Astrocyte (in vitro differentiated cells and primary cell): ENCODE measurements around the gene ANKDD1A. TPM values are rescaled to one million over a fixed set of nuclear protein-coding genes. Genes with fewer than 3 reads are reported as not detected.

Experiments
- DNase-seq: peaks from one replicate; pipeline ENCODE4 v3.0.0-alpha.2; 2010; ENCODE audit warnings: low read depth
- FAIRE-seq: peaks from 2 replicates; lab custom pipeline; 2011; peaks lifted over from hg19 to GRCh38; lab: Jason Lieb, UNC
- H2AFZ ChIP-seq: 2 replicates; pipeline ENCODE4 v1.6.0; 2012; ENCODE audit warnings: low read depth, low read length, inconsistent platforms
- H3K27ac ChIP-seq: 2 replicates; pipeline ENCODE4 v1.5.1; 2011; ENCODE audit warnings: low read depth, low read length, inconsistent platforms
- H3K27me3 ChIP-seq: 2 replicates; pipeline ENCODE4 v1.6.0; 2011; ENCODE audit warnings: low read length, inconsistent platforms; ENCODE audit not compliant: insufficient read depth
- H3K36me3 ChIP-seq: 2 replicates; pipeline ENCODE4 v1.5.1; 2011; ENCODE audit warnings: low read length, inconsistent platforms; ENCODE audit not compliant: insufficient read depth
- H3K4me1 ChIP-seq: 2 replicates; pipeline ENCODE4 v1.5.1; 2011; ENCODE audit warnings: low read length, inconsistent platforms; ENCODE audit not compliant: insufficient read depth
- H3K4me2 ChIP-seq: 2 replicates; pipeline ENCODE4 v1.6.0; 2012; ENCODE audit warnings: low read length, inconsistent platforms
- H3K4me3 ChIP-seq: 2 replicates; pipeline ENCODE4 v1.5.1; 2011; ENCODE audit warnings: low read depth, mild to moderate bottlenecking, low read length, inconsistent platforms; ENCODE audit not compliant: insufficient read depth
- H3K79me2 ChIP-seq: 2 replicates; pipeline ENCODE4 v1.6.0; 2012; ENCODE audit warnings: mild to moderate bottlenecking, low read length, inconsistent platforms; ENCODE audit not compliant: insufficient read depth
- H3K9ac ChIP-seq: 2 replicates; pipeline ENCODE4 v1.6.0; 2012; ENCODE audit warnings: mild to moderate bottlenecking, low read length, inconsistent platforms
- H3K9me3 ChIP-seq: 2 replicates; pipeline ENCODE4 v1.5.1; 2012; ENCODE audit warnings: low read depth, mild to moderate bottlenecking, low read length, inconsistent platforms; ENCODE audit not compliant: insufficient read depth
- H4K20me1 ChIP-seq: 2 replicates; pipeline ENCODE4 v1.6.0; 2012; ENCODE audit warnings: low read length, inconsistent platforms; ENCODE audit not compliant: insufficient read depth
- H3K27ac Mint-ChIP-seq: one replicate; pipeline ENCODE4 v1.8.0; 2021; ENCODE audit warnings: mild to moderate bottlenecking, mixed read lengths; ENCODE audit not compliant: unreplicated experiment
- H3K27me3 Mint-ChIP-seq: one replicate; pipeline ENCODE4 v1.8.0; 2021; ENCODE audit warnings: low read depth, mixed read lengths; ENCODE audit not compliant: unreplicated experiment
- H3K36me3 Mint-ChIP-seq: one replicate; pipeline ENCODE4 v1.8.0; 2021; ENCODE audit warnings: low read depth, mixed read lengths; ENCODE audit not compliant: unreplicated experiment
- H3K4me1 Mint-ChIP-seq: one replicate; pipeline ENCODE4 v1.8.0; 2021; ENCODE audit warnings: low read depth, mixed read lengths; ENCODE audit not compliant: unreplicated experiment
- H3K4me3 Mint-ChIP-seq: one replicate; pipeline ENCODE4 v1.8.0; 2021; ENCODE audit warnings: mild to moderate bottlenecking, moderate library complexity, mixed read lengths; ENCODE audit not compliant: unreplicated experiment
- H3K9me3 Mint-ChIP-seq: one replicate; pipeline ENCODE4 v1.8.0; 2021; ENCODE audit warnings: mild to moderate bottlenecking, mixed read lengths; ENCODE audit not compliant: unreplicated experiment
- EZH2 ChIP-seq: IDR thresholded peaks from 2 replicates; pipeline ENCODE4 v1.6.1; 2012; ENCODE audit warnings: mild to moderate bottlenecking, low read length, inconsistent platforms; ENCODE audit not compliant: insufficient read depth
- total RNA-seq: library from RNA; stranded (reverse); gene quantifications from 2 replicates; pipeline ENCODE4 v1.2.1, GENCODE V29; 2021
- TF ChIP-seq, protein P1 (sequence below): IDR thresholded peaks from 2 replicates; pipeline ENCODE4 v1.5.1; 2011; ENCODE audit warnings: low read depth, mild to moderate bottlenecking, inconsistent platforms, low read length, moderate library complexity; ENCODE audit not compliant: insufficient read depth

Gene ANKDD1A
- total RNA-seq, 1 donor from 2014 or later, result 1.6 TPM

DNA sequence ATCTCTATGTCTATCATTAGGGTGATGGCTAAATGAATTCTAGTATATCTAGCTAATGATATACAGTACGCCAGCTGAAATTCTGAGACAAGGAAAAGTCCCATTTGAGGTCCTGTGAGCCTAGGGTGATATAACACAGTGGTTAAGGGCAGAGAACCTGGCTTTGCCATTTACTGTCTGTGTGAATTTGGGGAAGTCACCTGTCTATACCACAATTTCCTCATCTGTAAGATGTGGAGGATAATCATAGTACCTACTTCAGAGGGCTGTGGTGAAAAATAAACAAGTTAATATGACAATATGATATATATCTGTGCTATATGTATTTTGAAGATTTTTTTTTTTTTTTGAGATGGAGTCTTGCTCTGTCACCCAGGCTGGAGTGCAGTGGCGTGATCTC is 9.8 kb upstream of the ANKDD1A start:
- no peak overlapping the region for H3K4me3 ChIP-seq
- no peaks in the 10 kb centered on the region for H3K79me2 ChIP-seq
- H3K9me3 ChIP-seq, result peaks cover 6% of the 10 kb centered on the region
- Mint-ChIP-seq H3K4me3 (no peak overlapping the region), H3K27ac (no peak overlapping the region), H3K9me3 (peaks cover 4% of the 10 kb centered on the region), H3K27me3 (no peaks in the 10 kb centered on the region), H3K36me3 (no peaks in the 10 kb centered on the region), H3K4me1 (peaks cover 10% of the 10 kb centered on the region)
- DNase-seq, result no peak
- H3K4me1 ChIP-seq, result peaks cover 14% of the 10 kb centered on the region
- H3K36me3 ChIP-seq, result no peaks in the 10 kb centered on the region
- no peak for FAIRE-seq
- TF ChIP-seq EZH2, result no peak
- TF ChIP-seq, protein P1, sequence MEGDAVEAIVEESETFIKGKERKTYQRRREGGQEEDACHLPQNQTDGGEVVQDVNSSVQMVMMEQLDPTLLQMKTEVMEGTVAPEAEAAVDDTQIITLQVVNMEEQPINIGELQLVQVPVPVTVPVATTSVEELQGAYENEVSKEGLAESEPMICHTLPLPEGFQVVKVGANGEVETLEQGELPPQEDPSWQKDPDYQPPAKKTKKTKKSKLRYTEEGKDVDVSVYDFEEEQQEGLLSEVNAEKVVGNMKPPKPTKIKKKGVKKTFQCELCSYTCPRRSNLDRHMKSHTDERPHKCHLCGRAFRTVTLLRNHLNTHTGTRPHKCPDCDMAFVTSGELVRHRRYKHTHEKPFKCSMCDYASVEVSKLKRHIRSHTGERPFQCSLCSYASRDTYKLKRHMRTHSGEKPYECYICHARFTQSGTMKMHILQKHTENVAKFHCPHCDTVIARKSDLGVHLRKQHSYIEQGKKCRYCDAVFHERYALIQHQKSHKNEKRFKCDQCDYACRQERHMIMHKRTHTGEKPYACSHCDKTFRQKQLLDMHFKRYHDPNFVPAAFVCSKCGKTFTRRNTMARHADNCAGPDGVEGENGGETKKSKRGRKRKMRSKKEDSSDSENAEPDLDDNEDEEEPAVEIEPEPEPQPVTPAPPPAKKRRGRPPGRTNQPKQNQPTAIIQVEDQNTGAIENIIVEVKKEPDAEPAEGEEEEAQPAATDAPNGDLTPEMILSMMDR, result no peak
- no peak overlapping the region for H3K27ac ChIP-seq
- no peak overlapping the region for H3K4me2 ChIP-seq
- H3K27me3 ChIP-seq, result no peaks in the 10 kb centered on the region
- H3K9ac ChIP-seq, result no peak overlapping the region
- H2AFZ ChIP-seq, result no peak overlapping the region
- H4K20me1 ChIP-seq, result no peaks in the 10 kb centered on the region

DNA sequence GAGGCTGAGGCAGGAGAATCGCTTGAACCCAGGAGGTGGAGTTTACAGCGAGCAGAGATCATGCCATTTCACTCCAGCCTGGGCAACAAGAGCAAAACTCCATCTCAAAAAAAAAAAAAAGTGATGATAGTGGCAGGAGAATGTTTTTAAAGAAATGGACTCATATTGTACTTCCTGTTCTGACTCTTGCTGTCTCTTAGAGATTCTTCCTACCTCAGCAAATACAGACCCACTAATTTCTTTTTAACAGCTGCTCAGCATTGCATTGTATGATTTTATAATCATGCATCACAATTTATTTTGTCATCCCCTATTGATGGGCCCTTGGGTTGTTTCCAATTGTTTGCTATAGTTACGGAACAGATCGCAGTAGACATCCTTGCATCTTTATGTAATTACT is 8.8 kb upstream of the ANKDD1A start:
- Histone ChIP-seq H3K4me1 (peaks cover 5% of the 10 kb centered on the region), H4K20me1 (no peaks in the 10 kb centered on the region), H2AFZ (no peak overlapping the region), H3K79me2 (no peaks in the 10 kb centered on the region), H3K9ac (no peak overlapping the region), H3K36me3 (no peaks in the 10 kb centered on the region), H3K4me2 (no peak overlapping the region), H3K4me3 (no peak overlapping the region), H3K27ac (no peak overlapping the region), H3K27me3 (no peaks in the 10 kb centered on the region), H3K9me3 (peaks cover 6% of the 10 kb centered on the region)
- H3K27ac Mint-ChIP-seq, result no peak overlapping the region
- FAIRE-seq, result no peak
- no peaks in the 10 kb centered on the region for H3K27me3 Mint-ChIP-seq
- H3K4me3 Mint-ChIP-seq, result no peak overlapping the region
- H3K9me3 Mint-ChIP-seq, result peaks cover 4% of the 10 kb centered on the region
- H3K36me3 Mint-ChIP-seq, result no peaks in the 10 kb centered on the region
- TF ChIP-seq EZH2, result no peak
- TF ChIP-seq, protein P1, result no peak
- DNase-seq, result no peak
- H3K4me1 Mint-ChIP-seq, result peaks cover 4% of the 10 kb centered on the region

GRCh38 chr15:64903326-64903950 is 8.3 kb upstream of the ANKDD1A start:
- Histone ChIP-seq H3K36me3 (no peaks in the 10 kb centered on the region), H2AFZ (no peak overlapping the region), H3K27me3 (no peaks in the 10 kb centered on the region), H3K9me3 (peaks cover 6% of the 10 kb centered on the region), H3K4me3 (no peak overlapping the region), H3K27ac (no peak overlapping the region), H3K9ac (no peak overlapping the region), H3K4me1 (peaks cover 5% of the 10 kb centered on the region), H3K4me2 (no peak overlapping the region), H3K79me2 (no peaks in the 10 kb centered on the region), H4K20me1 (no peaks in the 10 kb centered on the region)
- DNase-seq (no peak), FAIRE-seq (no peak)
- Mint-ChIP-seq H3K27me3 (no peaks in the 10 kb centered on the region), H3K9me3 (peaks cover 4% of the 10 kb centered on the region), H3K27ac (no peak overlapping the region), H3K4me1 (no peaks in the 10 kb centered on the region), H3K36me3 (no peaks in the 10 kb centered on the region), H3K4me3 (no peak overlapping the region)
- TF ChIP-seq, protein P1, result no peak
- no peak for TF ChIP-seq EZH2
